Chondrocyte (in vitro differentiated cells): ENCODE measurements around the gene CFI. TPM values are rescaled to one million over a fixed set of nuclear protein-coding genes. Genes with fewer than 3 reads are reported as not detected.

Experiments
- DNase-seq: peaks from one replicate; pipeline ENCODE4 v3.0.0; 2021; ENCODE audit warnings: mixed read lengths, low spot score
- H3K27ac Mint-ChIP-seq: one replicate; pipeline ENCODE4 v1.8.0; 2021; ENCODE audit warnings: mild to moderate bottlenecking, moderate library complexity, mixed read lengths; ENCODE audit not compliant: unreplicated experiment
- H3K27me3 Mint-ChIP-seq: 2 replicates; pipeline ENCODE4 v1.8.0; 2021; ENCODE audit warnings: low read depth, mixed read lengths
- H3K36me3 Mint-ChIP-seq: 2 replicates; pipeline ENCODE4 v1.8.0; 2021; ENCODE audit warnings: low read depth, mixed read lengths
- H3K4me1 Mint-ChIP-seq: 2 replicates; pipeline ENCODE4 v1.8.0; 2021; ENCODE audit warnings: low read depth, mild to moderate bottlenecking, mixed read lengths
- H3K4me3 Mint-ChIP-seq: one replicate; pipeline ENCODE4 v1.8.0; 2021; ENCODE audit warnings: mild to moderate bottlenecking, moderate library complexity, mixed read lengths; ENCODE audit not compliant: unreplicated experiment
- H3K9me3 Mint-ChIP-seq: 2 replicates; pipeline ENCODE4 v1.8.0; 2021; ENCODE audit warnings: low read depth, mixed read lengths
- CTCF ChIP-seq: fragments of 200-600 bp; sonication (generic); IDR thresholded peaks from 2 replicates; pipeline ENCODE4 v1.5.0; 2021; ENCODE audit warnings: antibody characterized with exemption, mild to moderate bottlenecking, moderate library complexity
- long read RNA-seq: library from polyadenylated mRNA; stranded (forward); transcript quantifications from one replicate; pipeline ENCODE4 v2.0.0, GENCODE V29; 2021
- total RNA-seq: library from RNA; stranded (reverse); gene quantifications from 3 replicates; pipeline ENCODE4 v1.2.1, GENCODE V29; 2021

Gene CFI
- total RNA-seq = not detected in 3 replicates
- long read RNA-seq = 0 reads

- H3K27ac Mint-ChIP-seq = no peak within 1 kb of the TSS
- no peak within 1 kb of the TSS for H3K4me3 Mint-ChIP-seq
- peaks cover 5% of the 10 kb centered on the region for H3K27me3 Mint-ChIP-seq
- peaks cover 4% of the 10 kb centered on the region for H3K4me1 Mint-ChIP-seq
- H3K9me3 Mint-ChIP-seq = peaks cover 10% of the 10 kb centered on the region
- H3K36me3 Mint-ChIP-seq = no peaks in the 10 kb centered on the region
- DNase-seq = no peak
- no peak for TF ChIP-seq CTCF
These were observed at the start of gene CFI for GRCh38 chr4:109801895-109802319. Gene CFI (minus strand): TSS chr4:109801999. CDS start chr4:109801971, 28 bp downstream.

- H3K27me3 Mint-ChIP-seq = peaks cover 9% of the 10 kb centered on the region
- TF ChIP-seq CTCF = no peak
- no peak for DNase-seq
- no peaks in the 10 kb centered on the region for H3K4me1 Mint-ChIP-seq
- no peak overlapping the region for H3K4me3 Mint-ChIP-seq
- peaks cover 2% of the 10 kb centered on the region for H3K9me3 Mint-ChIP-seq
- H3K36me3 Mint-ChIP-seq = no peaks in the 10 kb centered on the region
- H3K27ac Mint-ChIP-seq = no peak overlapping the region
These were observed 48.8 kb upstream of the CFI start for GRCh38 chr4:109850601-109851000.

- no peak for DNase-seq
- Mint-ChIP-seq H3K9me3 (no peaks in the 10 kb centered on the region), H3K4me3 (no peak overlapping the region), H3K27ac (no peak overlapping the region), H3K4me1 (no peaks in the 10 kb centered on the region), H3K36me3 (no peaks in the 10 kb centered on the region), H3K27me3 (peaks cover 6% of the 10 kb centered on the region)
- no peak for TF ChIP-seq CTCF
These were observed 46.7 kb upstream of the CFI start for GRCh38 chr4:109848501-109848900.

- H3K27ac Mint-ChIP-seq = no peak within 1 kb of the TSS
These were observed 46.2 kb upstream of the CFI start, which contains the start of gene LRIT3 for GRCh38 chr4:109847896-109848442. Gene LRIT3 (plus strand): TSS chr4:109848107. CDS start chr4:109848202, 95 bp downstream.

More at GRCh38 chr4:109847896-109848442, 46.2 kb upstream of the CFI start, which contains the start of gene LRIT3:
- Mint-ChIP-seq H3K4me3 (no peak within 1 kb of the TSS), H3K4me1 (no peaks in the 10 kb centered on the region), H3K27me3 (peaks cover 4% of the 10 kb centered on the region), H3K36me3 (no peaks in the 10 kb centered on the region), H3K9me3 (no peaks in the 10 kb centered on the region)
- no peak for DNase-seq
- no peak for TF ChIP-seq CTCF
